ENCODE results near the gene MCRS1. TPM values are rescaled to one million over a fixed set of nuclear protein-coding genes. Genes with fewer than 3 reads are reported as not detected.
"Not testable (repeated sequence)": the region's sequence is repeated elsewhere in the genome, so short reads cannot be mapped to it uniquely, and the experiment has no call there.

MCRS1 gene
- total RNA-seq, 1 donor from 2014 or later, result 42.9 TPM

GRCh38 chr12:49541911-49542505, 25.9 kb downstream of the MCRS1 start:
- DNase-seq (ENCODE audit: low read depth in 2 of 2), result no peak

- DNase-seq (ENCODE audit: low read depth in 2 of 2), result no peak
Measured at GRCh38 chr12:49541140-49541861, 26.6 kb downstream of the MCRS1 start.

GRCh38 chr12:49540229-49541139, 27.5 kb downstream of the MCRS1 start:
- DNase-seq (ENCODE audit: low read depth in 2 of 2), result no peak

- no peak for DNase-seq (ENCODE audit: low read depth in 2 of 2)
Measured at GRCh38 chr12:49539406-49540228, 28.3 kb downstream of the MCRS1 start.

DNA sequence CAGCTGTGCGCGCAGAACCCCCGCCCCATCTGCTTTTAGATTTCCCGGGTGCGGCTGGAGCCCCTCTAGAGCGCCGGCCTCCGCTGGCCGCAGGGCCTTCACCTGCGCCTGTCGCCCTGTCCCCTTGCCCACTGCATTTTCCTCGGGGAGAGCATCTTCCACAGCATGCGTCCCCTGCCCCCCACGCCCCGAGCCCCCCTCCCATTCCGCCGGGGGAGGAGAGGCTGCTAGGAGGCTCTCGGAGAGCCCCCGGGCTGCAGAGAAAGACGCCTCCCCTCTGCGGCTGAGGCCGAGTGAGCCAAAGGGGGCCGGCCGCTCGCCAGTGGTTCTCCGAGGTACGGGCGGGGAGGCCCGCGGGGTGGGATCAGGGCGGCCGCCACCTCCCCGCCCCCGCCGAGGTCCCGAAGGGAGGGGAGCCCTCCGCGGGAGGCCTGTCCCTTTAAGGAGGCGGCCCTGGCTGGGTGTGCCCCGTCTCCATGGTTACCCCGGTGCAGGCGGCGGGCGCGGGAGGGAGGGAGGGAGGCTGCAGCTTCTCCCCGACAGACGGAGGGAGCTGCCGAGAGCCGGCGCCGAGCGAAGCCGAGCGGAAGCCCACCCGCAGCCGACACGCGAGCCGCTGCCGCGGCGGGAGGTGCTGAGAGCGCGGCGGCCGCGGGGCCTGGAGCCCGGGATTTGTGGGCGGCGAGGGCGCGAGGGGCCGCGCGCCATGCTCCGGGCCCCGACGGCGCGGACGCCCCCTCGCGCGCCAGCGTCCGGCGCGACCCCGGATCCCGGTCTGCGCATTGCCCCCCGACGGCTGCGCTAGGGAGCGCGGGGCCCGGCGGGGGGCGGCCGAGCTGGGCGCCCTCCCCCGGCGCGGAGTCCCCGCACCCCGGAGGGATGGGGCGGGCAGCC, 29.2 kb downstream of the MCRS1 start, which contains the start of gene KCNH3:
Gene KCNH3, plus strand, starts transcription at position 521 of the 894 bp plus-strand sequence. CDS start 387 bp downstream, outside the sequence.
- peak; percentile 45 to 59 for DNase-seq (ENCODE audit: low read depth in 2 of 2)

GRCh38 chr12:49537752-49538509, 30.0 kb downstream of the MCRS1 start:
- no peak for DNase-seq (ENCODE audit: low read depth in 2 of 2)

- no peak for DNase-seq (ENCODE audit: low read depth in 2 of 2)
Measured at GRCh38 chr12:49537231-49537751, 30.7 kb downstream of the MCRS1 start.

DNA sequence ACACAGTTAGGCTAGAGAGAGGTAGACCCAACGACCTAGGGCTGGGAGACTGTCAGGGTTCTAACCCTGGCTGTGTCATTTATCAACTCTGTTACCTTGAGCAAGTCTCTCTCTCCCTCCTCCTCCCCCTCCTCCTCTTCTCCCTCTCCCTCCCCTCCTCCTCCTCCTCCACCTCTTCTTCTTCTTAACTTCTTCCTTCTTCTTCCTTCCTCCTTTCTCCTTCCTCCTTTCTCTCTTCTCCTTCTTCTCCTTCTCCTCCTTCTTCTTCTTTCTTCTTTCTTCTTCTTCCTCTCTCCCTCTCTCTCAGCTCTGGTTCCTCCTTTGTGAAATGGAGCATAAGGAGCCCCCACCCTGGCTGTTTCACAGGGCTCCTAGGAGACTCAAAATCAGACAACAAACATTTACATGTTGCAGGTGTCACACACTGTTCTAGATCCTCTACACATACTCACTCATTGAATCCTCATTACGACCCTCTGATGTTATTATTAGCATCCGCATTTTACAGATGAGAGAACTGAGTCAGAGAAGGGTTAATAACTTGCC, 31.3 kb downstream of the MCRS1 start:
- DNase-seq (ENCODE audit: low read depth in 2 of 2), result no peak

DNA sequence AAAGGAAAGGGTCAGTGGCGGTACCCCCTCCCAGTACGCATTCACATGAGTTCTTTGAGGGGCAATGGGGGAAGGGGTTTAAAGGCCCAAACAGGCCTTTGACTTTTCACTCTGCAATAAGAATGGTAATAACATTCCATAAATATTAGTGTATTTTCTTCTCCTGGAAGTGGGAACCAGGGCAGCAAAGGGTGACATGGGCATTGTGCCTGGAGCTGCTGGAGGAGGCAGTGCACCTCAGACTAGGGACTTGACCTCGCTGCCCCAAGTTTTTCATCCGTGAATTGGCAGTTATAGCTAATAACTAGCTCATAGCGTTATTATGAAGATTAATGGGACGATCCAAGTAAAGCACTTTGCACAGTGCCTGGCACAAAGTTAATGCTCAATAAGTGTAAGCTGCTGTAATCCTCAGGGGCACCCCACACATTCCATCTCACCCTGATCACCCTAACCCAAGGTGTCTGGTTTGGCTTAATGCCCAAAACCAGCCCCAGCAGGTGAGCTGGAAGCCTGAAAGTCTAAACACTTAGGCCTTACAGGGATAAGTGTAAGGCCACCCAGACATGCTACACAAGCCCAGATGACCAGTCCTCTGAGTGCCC, 31.9 kb downstream of the MCRS1 start:
- DNase-seq (ENCODE audit: low read depth in 2 of 2), result no peak

DNA sequence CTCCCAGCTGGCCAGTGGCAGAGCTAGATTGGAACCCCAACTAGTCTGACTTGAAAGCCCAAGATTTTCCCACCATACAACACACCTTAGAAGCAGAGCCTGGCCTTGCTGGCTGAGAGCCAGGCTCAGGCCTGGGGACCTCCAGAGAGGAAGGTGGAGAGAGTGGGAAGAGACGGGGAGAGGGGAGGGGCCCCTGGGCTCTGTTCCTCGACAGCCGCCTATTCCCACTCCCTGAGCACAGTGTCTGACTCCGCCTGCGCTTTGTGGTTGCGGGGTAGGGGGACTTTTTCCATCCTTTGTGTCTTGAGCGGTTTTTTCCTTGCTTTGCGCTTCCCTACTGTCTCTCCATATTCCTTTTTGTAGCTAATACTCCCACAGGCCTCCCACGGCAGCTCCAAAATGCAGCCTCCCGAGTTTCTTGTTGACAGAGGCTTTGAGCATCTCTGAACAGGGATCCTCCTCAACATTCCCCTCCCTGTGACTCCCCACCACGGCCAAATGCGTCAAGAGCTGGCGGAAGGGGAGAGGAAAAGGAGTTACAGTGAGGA, 33.1 kb downstream of the MCRS1 start:
- no peak for DNase-seq (ENCODE audit: low read depth in 2 of 2)

DNA sequence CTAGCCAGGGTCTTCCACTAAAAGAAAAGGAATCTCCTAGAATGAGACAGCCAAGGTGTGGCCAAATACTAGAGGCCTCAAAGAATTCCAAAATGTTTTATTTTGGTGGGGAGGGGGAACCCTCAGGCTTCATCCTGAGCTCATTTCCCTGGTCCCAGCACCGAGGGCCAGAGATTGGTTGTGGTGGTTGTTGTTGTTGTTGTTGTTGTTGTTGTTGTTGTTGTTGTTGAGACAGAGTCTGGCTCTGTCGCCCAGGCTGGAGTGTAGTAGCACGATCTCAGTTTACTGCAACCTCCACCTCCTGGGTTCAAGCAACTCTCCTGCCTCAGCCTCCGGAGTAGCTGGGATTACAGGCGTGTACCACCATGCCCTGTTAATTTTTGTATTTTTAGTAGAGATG, 33.8 kb downstream of the MCRS1 start:
- DNase-seq (ENCODE audit: low read depth in 2 of 2), result not testable (repeated sequence)

DNA sequence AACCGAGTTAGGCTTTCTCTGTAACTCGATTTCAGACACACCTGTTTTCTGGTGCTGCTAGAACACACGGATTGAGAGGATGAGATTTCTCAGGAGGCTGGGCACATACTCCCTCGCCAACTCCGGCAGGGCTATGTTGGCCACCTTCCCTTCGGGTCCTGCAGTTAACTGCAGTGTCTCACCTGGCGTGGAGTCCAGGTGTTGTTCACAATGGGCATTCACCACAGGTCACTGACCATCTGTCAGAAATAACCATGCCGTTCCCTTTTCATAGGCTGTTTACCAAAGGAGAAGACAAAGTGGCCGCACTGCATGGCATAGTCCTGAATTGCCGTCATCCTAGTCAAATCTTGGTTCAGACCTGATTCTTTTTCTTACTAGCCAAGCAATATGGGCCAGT, 34.6 kb downstream of the MCRS1 start:
- no peak for DNase-seq (ENCODE audit: low read depth in 2 of 2)

GRCh38 chr12:49531745-49532144, 36.2 kb downstream of the MCRS1 start:
- DNase-seq (ENCODE audit: low read depth in 2 of 2), result no peak

DNA sequence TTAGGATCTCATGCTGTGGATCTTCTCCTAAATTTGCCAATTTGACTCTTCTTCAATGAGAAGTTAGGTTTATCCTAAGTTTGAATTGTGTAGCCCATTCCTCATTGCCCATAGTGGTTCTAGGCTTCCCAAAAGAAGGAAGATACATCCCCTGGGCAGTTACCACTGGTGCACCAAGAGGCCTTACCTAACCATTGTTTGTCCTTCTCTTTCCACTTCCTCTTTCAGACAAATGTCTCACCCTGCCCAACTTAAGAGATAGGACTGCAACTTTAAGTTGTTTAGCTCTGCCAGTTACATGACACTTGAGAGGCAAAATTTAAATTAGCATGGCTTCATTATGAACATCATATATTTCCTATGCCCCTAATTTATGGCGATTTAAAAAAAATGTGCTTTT, 38.5 kb downstream of the MCRS1 start:
- DNase-seq (ENCODE audit: low read depth in 2 of 2), result no peak

GRCh38 chr12:49527361-49528130, 40.4 kb downstream of the MCRS1 start:
- no peak for DNase-seq (ENCODE audit: low read depth in 2 of 2)

GRCh38 chr12:49525942-49526341, 42.0 kb downstream of the MCRS1 start:
- no peak for DNase-seq (ENCODE audit: low read depth in 2 of 2)

- peak; percentile 35 to 46 for DNase-seq (ENCODE audit: low read depth in 2 of 2)
Measured at GRCh38 chr12:49524660-49525324, 43.1 kb downstream of the MCRS1 start.

All from lung microvascular endothelial cell (primary cell).